NAMALWA (cell line): ENCODE data around the gene CENPX.
A peak's percentile ranks its signal among the peaks of the same experiment; 100 is the strongest.

ENCODE experiments used
- DNase-seq: peaks from one replicate; pipeline ENCODE4 v3.0.0-alpha.2; 2015; ENCODE audit warnings: low spot score

Gene CENPX

GRCh38 chr17:82011617-82012187 lies 11.0 kb downstream of the CENPX start:
- no peak for DNase-seq

GRCh38 chr17:82010575-82011525 lies 11.8 kb downstream of the CENPX start:
- DNase-seq, result no peak

GRCh38 chr17:82009413-82009812 lies 13.3 kb downstream of the CENPX start:
- no peak for DNase-seq

- no peak for DNase-seq
Measured at GRCh38 chr17:82008941-82009405, 13.7 kb downstream of the CENPX start.

GRCh38 chr17:82008258-82008940 lies 14.3 kb downstream of the CENPX start:
- no peak for DNase-seq

GRCh38 chr17:82007495-82008257 lies 15.0 kb downstream of the CENPX start:
- DNase-seq, result no peak

GRCh38 chr17:82007228-82007494 lies 15.5 kb downstream of the CENPX start:
- no peak for DNase-seq

- DNase-seq, result no peak
Measured at GRCh38 chr17:82006468-82007227, 16.0 kb downstream of the CENPX start.

GRCh38 chr17:82005701-82006348 lies 16.9 kb downstream of the CENPX start:
- no peak for DNase-seq

- no peak for DNase-seq
Measured at GRCh38 chr17:82004517-82005455, 17.9 kb downstream of the CENPX start.

GRCh38 chr17:82003411-82004381 lies 19.0 kb downstream of the CENPX start:
- DNase-seq, result no peak

- DNase-seq, result no peak
Measured at GRCh38 chr17:82001571-82002056, 21.1 kb downstream of the CENPX start.

- peak; percentile 64 for DNase-seq
Measured at GRCh38 chr17:82000803-82001570, 21.7 kb downstream of the CENPX start.

- DNase-seq, result no peak
Measured at GRCh38 chr17:81999976-82000802, 22.5 kb downstream of the CENPX start.

GRCh38 chr17:81999587-81999975 lies 23.1 kb downstream of the CENPX start:
- no peak for DNase-seq

GRCh38 chr17:81998691-81999438 lies 23.8 kb downstream of the CENPX start:
- DNase-seq, result no peak
